ENCODE results near the gene DAAM2.

GRCh38 chr6:39906318-39906761, 114.2 kb downstream of the DAAM2 start:
- TF ChIP-seq, protein P1, sequence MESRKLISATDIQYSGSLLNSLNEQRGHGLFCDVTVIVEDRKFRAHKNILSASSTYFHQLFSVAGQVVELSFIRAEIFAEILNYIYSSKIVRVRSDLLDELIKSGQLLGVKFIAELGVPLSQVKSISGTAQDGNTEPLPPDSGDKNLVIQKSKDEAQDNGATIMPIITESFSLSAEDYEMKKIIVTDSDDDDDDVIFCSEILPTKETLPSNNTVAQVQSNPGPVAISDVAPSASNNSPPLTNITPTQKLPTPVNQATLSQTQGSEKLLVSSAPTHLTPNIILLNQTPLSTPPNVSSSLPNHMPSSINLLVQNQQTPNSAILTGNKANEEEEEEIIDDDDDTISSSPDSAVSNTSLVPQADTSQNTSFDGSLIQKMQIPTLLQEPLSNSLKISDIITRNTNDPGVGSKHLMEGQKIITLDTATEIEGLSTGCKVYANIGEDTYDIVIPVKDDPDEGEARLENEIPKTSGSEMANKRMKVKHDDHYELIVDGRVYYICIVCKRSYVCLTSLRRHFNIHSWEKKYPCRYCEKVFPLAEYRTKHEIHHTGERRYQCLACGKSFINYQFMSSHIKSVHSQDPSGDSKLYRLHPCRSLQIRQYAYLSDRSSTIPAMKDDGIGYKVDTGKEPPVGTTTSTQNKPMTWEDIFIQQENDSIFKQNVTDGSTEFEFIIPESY (CRISPR knock-in tag; IDR thresholded peaks at IDR 0.05) = no peak
- no peak for TF ChIP-seq KDM4B (IDR thresholded peaks at IDR 0.05; ENCODE audit: borderline replicate concordance in 2 of 2, low read depth in 1 of 2)
- no peak for TF ChIP-seq SIX5 (IDR thresholded peaks at IDR 0.05; ENCODE audit: borderline replicate concordance in 1 of 2, insufficient read depth in 1 of 2, low read depth in 1 of 2, low read length in 2 of 2)
- TF ChIP-seq, protein P2, sequence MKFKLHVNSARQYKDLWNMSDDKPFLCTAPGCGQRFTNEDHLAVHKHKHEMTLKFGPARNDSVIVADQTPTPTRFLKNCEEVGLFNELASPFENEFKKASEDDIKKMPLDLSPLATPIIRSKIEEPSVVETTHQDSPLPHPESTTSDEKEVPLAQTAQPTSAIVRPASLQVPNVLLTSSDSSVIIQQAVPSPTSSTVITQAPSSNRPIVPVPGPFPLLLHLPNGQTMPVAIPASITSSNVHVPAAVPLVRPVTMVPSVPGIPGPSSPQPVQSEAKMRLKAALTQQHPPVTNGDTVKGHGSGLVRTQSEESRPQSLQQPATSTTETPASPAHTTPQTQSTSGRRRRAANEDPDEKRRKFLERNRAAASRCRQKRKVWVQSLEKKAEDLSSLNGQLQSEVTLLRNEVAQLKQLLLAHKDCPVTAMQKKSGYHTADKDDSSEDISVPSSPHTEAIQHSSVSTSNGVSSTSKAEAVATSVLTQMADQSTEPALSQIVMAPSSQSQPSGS (CRISPR knock-in tag; IDR thresholded peaks at IDR 0.05) = no peak
- TF ChIP-seq CCNT2 (IDR thresholded peaks at IDR 0.05; ENCODE audit: borderline replicate concordance, extremely low read depth, insufficient read length, low read depth, low read length) = no peak
- no peak for TF ChIP-seq ZNF449 (CRISPR knock-in tag; IDR thresholded peaks at IDR 0.05)
- no peak for TF ChIP-seq CBX8 (IDR thresholded peaks at IDR 0.05; ENCODE audit: borderline replicate concordance, extremely low read depth, low read depth, low read length, poor library complexity, severe bottlenecking)
